SK-N-SH (cell line): ENCODE measurements around the gene MYOM3. TPM values are rescaled to one million over a fixed set of nuclear protein-coding genes. Genes with fewer than 3 reads are reported as not detected.

ENCODE experiments used
- CTCF ChIA-PET: fragments of 300-600, 350-600 bp; formaldehyde crosslinking; extraction: SDS; loops from one replicate; lab custom pipeline; 2021; lab: Yijun Ruan, JAX
- POLR2A ChIA-PET: fragments of 350-600 bp; sonication (Branson Sonifier 250); formaldehyde crosslinking; extraction: SDS; loops from one replicate; lab custom pipeline; 2020; ENCODE audit warnings: antibody characterized with exemption, inconsistent platforms; lab: Yijun Ruan, JAX
- DNase-seq: peaks from one replicate; pipeline ENCODE4 v3.0.0; 2012
- H2AFZ ChIP-seq: fragments of 200-600 bp; sonication (generic); 2 replicates; pipeline ENCODE4 v1.8.1; 2016; ENCODE audit warnings: antibody characterized with exemption, mild to moderate bottlenecking, low read depth
- H3F3A ChIP-seq: fragments of 200-600 bp; sonication (generic); replicated peaks from 2 replicates; pipeline ENCODE3; 2016; ENCODE audit warnings: antibody characterized with exemption, mild to moderate bottlenecking; ENCODE audit not compliant: insufficient read depth
- H3K27ac ChIP-seq, 2 experiments: fragments of 200-500 bp in 1 of 2; fragments of 200-600 bp in 1 of 2; sonication (Bioruptor generic) in 1 of 2; sonication (generic), shearing (Covaris generic) in 1 of 2; 2 replicates each; pipeline versions ENCODE4 v1.5.1 to v1.6.1; 2014 to 2016; ENCODE audit warnings: low read depth in 2 of 2, inconsistent platforms in 1 of 2, low read length in 1 of 2, mild to moderate bottlenecking in 1 of 2, mixed read lengths in 1 of 2
- H3K27me3 ChIP-seq: fragments of 200-600 bp; sonication (generic), shearing (Covaris generic); 2 replicates; pipeline ENCODE4 v1.6.1; 2016; ENCODE audit warnings: mixed run types; ENCODE audit not compliant: insufficient read depth
- H3K36me3 ChIP-seq, 2 experiments: fragments of 200-500 bp in 1 of 2; fragments of 200-600 bp in 1 of 2; sonication (Bioruptor generic) in 1 of 2; sonication (generic) in 1 of 2; replicated peaks in 1 of 2; 2 replicates each; pipeline versions ENCODE3 to v1.5.1; 2014 to 2016; ENCODE audit warnings: low read length in 1 of 2, mild to moderate bottlenecking in 1 of 2; ENCODE audit not compliant: insufficient read depth in 2 of 2, control insufficient read depth in 1 of 2
- H3K4me1 ChIP-seq, 2 experiments: fragments of 200-500 bp in 1 of 2; fragments of 200-600 bp in 1 of 2; sonication (Bioruptor generic) in 1 of 2; sonication (generic), shearing (Covaris generic) in 1 of 2; 2 replicates each; pipeline versions ENCODE4 v1.5.1 to v1.6.1; 2014 to 2016; ENCODE audit warnings: low read depth in 1 of 2, low read length in 1 of 2, mixed run types in 1 of 2; ENCODE audit not compliant: insufficient read depth in 2 of 2, control insufficient read depth in 1 of 2
- H3K4me2 ChIP-seq: fragments of 200-600 bp; sonication (generic), shearing (Covaris generic); 2 replicates; pipeline ENCODE4 v1.6.1; 2017; ENCODE audit warnings: mixed run types
- H3K4me3 ChIP-seq, 2 experiments: fragments of 200-500 bp in 1 of 2; fragments of 200-600 bp in 1 of 2; sonication (Bioruptor generic) in 1 of 2; sonication (generic), shearing (Covaris generic) in 1 of 2; 2 replicates each; pipeline versions ENCODE4 v1.5.1 to v1.8.1; 2014 to 2016; ENCODE audit warnings: low read depth in 2 of 2, inconsistent platforms in 1 of 2, low read length in 1 of 2, mild to moderate bottlenecking in 1 of 2, mixed read lengths in 1 of 2, moderate library complexity in 1 of 2
- H3K79me2 ChIP-seq: fragments of 200-600 bp; sonication (generic); 2 replicates; pipeline ENCODE4 v1.8.1; 2017; ENCODE audit warnings: mild to moderate bottlenecking; ENCODE audit not compliant: insufficient read depth
- H3K9ac ChIP-seq: fragments of 200-600 bp; sonication (generic); 2 replicates; pipeline ENCODE4 v1.6.1; 2017; ENCODE audit warnings: mixed run types
- H3K9me2 ChIP-seq: fragments of 200-600 bp; sonication (generic); 2 replicates; pipeline ENCODE4 v1.6.1; 2017; ENCODE audit warnings: mixed run types
- H3K9me3 ChIP-seq: fragments of 200-600 bp; sonication (generic); 2 replicates; pipeline ENCODE4 v1.6.1; 2017; ENCODE audit warnings: mixed run types, mild to moderate bottlenecking, moderate library complexity
- H4K20me1 ChIP-seq: fragments of 200-600 bp; sonication (generic); 2 replicates; pipeline ENCODE4 v1.6.1; 2017; ENCODE audit warnings: mild to moderate bottlenecking, mixed run types; ENCODE audit not compliant: insufficient read depth
- ELF1 ChIP-seq: IDR thresholded peaks from 2 replicates; pipeline ENCODE4 v1.4.0; 2012
- EP300 ChIP-seq, 2 experiments: IDR thresholded peaks; 2 replicates each; pipeline versions ENCODE4 v1.4.0 to v1.6.1; 2012; ENCODE audit warnings: borderline replicate concordance in 1 of 2, low read depth in 1 of 2, low read length in 1 of 2
- FOSL2 ChIP-seq: IDR thresholded peaks from 2 replicates; pipeline ENCODE4 v1.4.0; 2012; ENCODE audit warnings: low read depth, mild to moderate bottlenecking, moderate library complexity, borderline replicate concordance
- FOXJ3 ChIP-seq: sonication (generic); formaldehyde crosslinking; IDR thresholded peaks from 2 replicates; pipeline ENCODE4 v1.5.1; 2020; ENCODE audit warnings: mild to moderate bottlenecking, missing genetic modification reagents
- FOXM1 ChIP-seq: IDR thresholded peaks from 2 replicates; pipeline ENCODE4 v1.4.0; 2012; ENCODE audit warnings: low read depth, mild to moderate bottlenecking
- JUND ChIP-seq: IDR thresholded peaks from 2 replicates; pipeline ENCODE4 v1.4.0; 2012
- MEF2A ChIP-seq: IDR thresholded peaks from 2 replicates; pipeline ENCODE4 v1.4.0; 2012; ENCODE audit warnings: low read depth, borderline replicate concordance
- MXI1 ChIP-seq: IDR thresholded peaks from 2 replicates; pipeline ENCODE4 v1.6.1; 2012; ENCODE audit warnings: mild to moderate bottlenecking, low read depth, low read length, improper control_type of control experiment
- NFIC ChIP-seq: IDR thresholded peaks from 2 replicates; pipeline ENCODE4 v1.4.0; 2012; ENCODE audit warnings: borderline replicate concordance
- NRF1 ChIP-seq: IDR thresholded peaks from 2 replicates; pipeline ENCODE4 v1.6.1; 2012; ENCODE audit warnings: low read depth, mild to moderate bottlenecking, low read length
- POLR2AphosphoS5 ChIP-seq: IDR thresholded peaks from 2 replicates; pipeline ENCODE4 v1.6.1; 2012; ENCODE audit warnings: low read depth, low read length
- RFX5 ChIP-seq: IDR thresholded peaks from 2 replicates; pipeline ENCODE4 v1.6.1; 2012; ENCODE audit warnings: mild to moderate bottlenecking, improper control_type of control experiment, low read length
- SMC3 ChIP-seq: IDR thresholded peaks from 2 replicates; pipeline ENCODE4 v1.6.1; 2012; ENCODE audit warnings: low read depth, low read length, improper control_type of control experiment
- TAF1 ChIP-seq: IDR thresholded peaks from 2 replicates; pipeline ENCODE4 v1.6.1; 2012; ENCODE audit warnings: low read depth, mild to moderate bottlenecking, low read length, moderate library complexity, borderline replicate concordance
- TCF12 ChIP-seq: IDR thresholded peaks from 2 replicates; pipeline ENCODE4 v1.4.0; 2012
- YY1 ChIP-seq: IDR thresholded peaks from 2 replicates; pipeline ENCODE4 v1.4.0; 2012; ENCODE audit warnings: low read depth, mild to moderate bottlenecking
- WGBS: methylation state at CpG from one replicate; pipeline ENCODE4 v1.1.6; 2017; ENCODE audit warnings: low lambda C conversion rate; 5-methylcytosine and 5-hydroxymethylcytosine counted together
- polyA plus RNA-seq, 3 experiments: library from polyadenylated mRNA; depleted of rRNA; stranded (reverse); fragments of >200 nt; gene quantifications; 2 replicates each; pipeline ENCODE4 v1.2.3, GENCODE V29; 2012
- TF ChIP-seq, protein P1 (sequence below): IDR thresholded peaks from 2 replicates; pipeline ENCODE4 v1.4.0; 2012; ENCODE audit warnings: low read depth, borderline replicate concordance
- TF ChIP-seq, protein P2 (sequence below): IDR thresholded peaks from 2 replicates; pipeline ENCODE4 v1.4.0; 2012; ENCODE audit warnings: low read depth
- TF ChIP-seq, protein P3 (sequence below): fragments of 150-350 bp; IDR thresholded peaks from 2 replicates; pipeline ENCODE4 v1.6.1; 2017; ENCODE audit warnings: antibody characterized with exemption, low read length, low read depth, borderline replicate concordance
- TF ChIP-seq, protein P4 (sequence below): fragments of 150-350 bp; IDR thresholded peaks from 2 replicates; pipeline ENCODE4 v1.6.1; 2016; ENCODE audit warnings: mild to moderate bottlenecking, low read depth, low read length
- TF ChIP-seq, protein P5 (sequence below): fragments of 200-600 bp; sonication (generic); IDR thresholded peaks from 2 replicates; pipeline ENCODE4 v1.6.1; 2017; ENCODE audit warnings: antibody characterized with exemption, mild to moderate bottlenecking, moderate library complexity
- TF ChIP-seq, protein P6 (sequence below): IDR thresholded peaks from 2 replicates; pipeline ENCODE4 v1.4.0; 2012; ENCODE audit warnings: low read depth, borderline replicate concordance

The MYOM3 gene
- polyA plus RNA-seq, 1 of the 3 experiments (the other 2 are of a cell fraction), result 0.02 TPM

DNA sequence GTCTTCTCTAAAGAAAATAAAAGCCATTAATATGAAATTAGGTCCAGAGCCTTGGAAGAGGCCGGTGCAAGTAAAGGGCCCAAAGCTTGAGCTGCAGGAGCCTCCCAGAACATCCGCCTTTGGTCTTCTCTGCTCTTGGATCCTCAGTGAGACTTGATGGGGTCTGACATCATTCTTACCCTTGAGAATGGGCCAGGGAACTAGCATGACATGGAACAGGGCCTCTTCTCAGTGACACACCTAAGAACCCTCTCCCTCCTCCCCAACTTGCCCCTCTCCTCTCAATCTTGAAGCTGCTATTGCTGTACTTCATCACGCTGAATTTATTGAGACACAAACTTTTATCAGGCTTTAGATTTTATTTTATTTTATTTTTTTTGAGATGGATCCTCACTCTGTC, 91.5 kb downstream of the MYOM3 start:
- Histone ChIP-seq H3K9me3 (no peaks in the 10 kb centered on the region), H4K20me1 (no peaks in the 10 kb centered on the region), H3K4me3 (no peak overlapping the region), H3K9me2 (no peaks in the 10 kb centered on the region), H3F3A (peaks cover 32% of the 10 kb centered on the region), H3K9ac (peak overlapping the region; percentile 36; the same call in 1 of the 2 replicates), H3K79me2 (peaks cover 3% of the 10 kb centered on the region; the same call in 1 of the 2 replicates), H3K27ac (peak overlapping the region in 1 of 2 experiments; percentile 99; a peak in 2 of 4 replicates), H3K27me3 (no peaks in the 10 kb centered on the region), H3K36me3 (no peaks in the 10 kb centered on the region), H2AFZ (0 out of 2 replicates have a peak overlapping the region, but pooled peaks have one; percentile 43), H3K4me1 (peaks cover 12 to 45% of the 10 kb centered on the region in 2 experiments; a peak in 3 of 4 replicates), H3K4me2 (peak overlapping the region; percentile 46; the same call in 1 of the 2 replicates)
- ChIA-PET CTCF (interaction anchor here (0.7 kb wide), 1 partner anchor 1815 kb away, joined by 3 read pairs; no protein-coding TSS in a partner anchor), POLR2A (no interaction called here)
- DNase-seq, result no peak
- WGBS, result 90% methylated on average over 2 of the region's 3 CpGs
- TF ChIP-seq FOSL2, result no peak
- no peak for TF ChIP-seq JUND
- TF ChIP-seq NFIC, result no peak
- no peak for TF ChIP-seq RFX5
- TF ChIP-seq, protein P1, sequence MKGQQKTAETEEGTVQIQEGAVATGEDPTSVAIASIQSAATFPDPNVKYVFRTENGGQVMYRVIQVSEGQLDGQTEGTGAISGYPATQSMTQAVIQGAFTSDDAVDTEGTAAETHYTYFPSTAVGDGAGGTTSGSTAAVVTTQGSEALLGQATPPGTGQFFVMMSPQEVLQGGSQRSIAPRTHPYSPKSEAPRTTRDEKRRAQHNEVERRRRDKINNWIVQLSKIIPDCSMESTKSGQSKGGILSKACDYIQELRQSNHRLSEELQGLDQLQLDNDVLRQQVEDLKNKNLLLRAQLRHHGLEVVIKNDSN, result no peak
- TF ChIP-seq, protein P2, sequence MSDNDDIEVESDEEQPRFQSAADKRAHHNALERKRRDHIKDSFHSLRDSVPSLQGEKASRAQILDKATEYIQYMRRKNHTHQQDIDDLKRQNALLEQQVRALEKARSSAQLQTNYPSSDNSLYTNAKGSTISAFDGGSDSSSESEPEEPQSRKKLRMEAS, result no peak
- TF ChIP-seq SMC3, result no peak
- TF ChIP-seq TAF1, result no peak
- TF ChIP-seq NRF1, result no peak
- no peak for TF ChIP-seq MXI1
- TF ChIP-seq FOXM1, result no peak
- no peak for TF ChIP-seq YY1
- no peak for TF ChIP-seq FOXJ3 (CRISPR knock-in tag)
- no peak for TF ChIP-seq POLR2AphosphoS5
- no peak for TF ChIP-seq MEF2A

DNA sequence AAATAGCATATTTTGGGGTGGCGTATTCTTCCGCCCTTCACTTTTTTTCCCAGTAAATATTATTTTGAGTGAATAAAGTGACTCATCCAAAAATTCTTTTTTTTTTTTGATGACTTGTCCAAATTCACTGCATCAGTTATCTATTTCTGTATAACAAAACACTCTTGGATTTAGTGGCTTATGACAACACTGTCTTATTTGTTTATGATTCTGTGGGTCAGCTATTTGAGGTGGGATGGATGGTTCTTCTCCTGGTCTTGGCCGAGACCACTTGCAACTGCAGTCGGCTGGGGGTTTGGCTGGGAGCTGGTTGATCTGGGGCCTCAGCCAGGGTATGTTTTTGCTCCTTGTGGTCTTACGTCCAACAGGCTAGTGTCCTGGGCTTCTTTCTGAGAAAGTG, 91.9 kb downstream of the MYOM3 start:
- Histone ChIP-seq H4K20me1 (no peaks in the 10 kb centered on the region), H3K36me3 (no peaks in the 10 kb centered on the region), H3K4me3 (no peak overlapping the region), H3K79me2 (peaks cover 3% of the 10 kb centered on the region; the same call in 1 of the 2 replicates), H3K27me3 (no peaks in the 10 kb centered on the region), H3K4me2 (peak overlapping the region; percentile 46), H3K9me2 (no peaks in the 10 kb centered on the region), H3K27ac (peak overlapping the region; percentile 23 to 99; a peak in 3 of 4 replicates), H2AFZ (0 out of 2 replicates have a peak overlapping the region, but pooled peaks have one; percentile 43), H3K4me1 (peaks cover 12 to 49% of the 10 kb centered on the region in 2 experiments; a peak in 3 of 4 replicates), H3K9ac (peak overlapping the region; percentile 73; the same call in 1 of the 2 replicates), H3K9me3 (no peaks in the 10 kb centered on the region), H3F3A (peaks cover 32% of the 10 kb centered on the region)
- no peak for DNase-seq
- 83% methylated on average over 5 of the region's 5 CpGs for WGBS
- TF ChIP-seq, protein P3, sequence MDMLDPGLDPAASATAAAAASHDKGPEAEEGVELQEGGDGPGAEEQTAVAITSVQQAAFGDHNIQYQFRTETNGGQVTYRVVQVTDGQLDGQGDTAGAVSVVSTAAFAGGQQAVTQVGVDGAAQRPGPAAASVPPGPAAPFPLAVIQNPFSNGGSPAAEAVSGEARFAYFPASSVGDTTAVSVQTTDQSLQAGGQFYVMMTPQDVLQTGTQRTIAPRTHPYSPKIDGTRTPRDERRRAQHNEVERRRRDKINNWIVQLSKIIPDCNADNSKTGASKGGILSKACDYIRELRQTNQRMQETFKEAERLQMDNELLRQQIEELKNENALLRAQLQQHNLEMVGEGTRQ, result no peak
- TF ChIP-seq, protein P4, sequence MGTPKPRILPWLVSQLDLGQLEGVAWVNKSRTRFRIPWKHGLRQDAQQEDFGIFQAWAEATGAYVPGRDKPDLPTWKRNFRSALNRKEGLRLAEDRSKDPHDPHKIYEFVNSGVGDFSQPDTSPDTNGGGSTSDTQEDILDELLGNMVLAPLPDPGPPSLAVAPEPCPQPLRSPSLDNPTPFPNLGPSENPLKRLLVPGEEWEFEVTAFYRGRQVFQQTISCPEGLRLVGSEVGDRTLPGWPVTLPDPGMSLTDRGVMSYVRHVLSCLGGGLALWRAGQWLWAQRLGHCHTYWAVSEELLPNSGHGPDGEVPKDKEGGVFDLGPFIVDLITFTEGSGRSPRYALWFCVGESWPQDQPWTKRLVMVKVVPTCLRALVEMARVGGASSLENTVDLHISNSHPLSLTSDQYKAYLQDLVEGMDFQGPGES, result no peak
- TF ChIP-seq, protein P5, sequence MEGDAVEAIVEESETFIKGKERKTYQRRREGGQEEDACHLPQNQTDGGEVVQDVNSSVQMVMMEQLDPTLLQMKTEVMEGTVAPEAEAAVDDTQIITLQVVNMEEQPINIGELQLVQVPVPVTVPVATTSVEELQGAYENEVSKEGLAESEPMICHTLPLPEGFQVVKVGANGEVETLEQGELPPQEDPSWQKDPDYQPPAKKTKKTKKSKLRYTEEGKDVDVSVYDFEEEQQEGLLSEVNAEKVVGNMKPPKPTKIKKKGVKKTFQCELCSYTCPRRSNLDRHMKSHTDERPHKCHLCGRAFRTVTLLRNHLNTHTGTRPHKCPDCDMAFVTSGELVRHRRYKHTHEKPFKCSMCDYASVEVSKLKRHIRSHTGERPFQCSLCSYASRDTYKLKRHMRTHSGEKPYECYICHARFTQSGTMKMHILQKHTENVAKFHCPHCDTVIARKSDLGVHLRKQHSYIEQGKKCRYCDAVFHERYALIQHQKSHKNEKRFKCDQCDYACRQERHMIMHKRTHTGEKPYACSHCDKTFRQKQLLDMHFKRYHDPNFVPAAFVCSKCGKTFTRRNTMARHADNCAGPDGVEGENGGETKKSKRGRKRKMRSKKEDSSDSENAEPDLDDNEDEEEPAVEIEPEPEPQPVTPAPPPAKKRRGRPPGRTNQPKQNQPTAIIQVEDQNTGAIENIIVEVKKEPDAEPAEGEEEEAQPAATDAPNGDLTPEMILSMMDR, result no peak
- TF ChIP-seq JUND (no peak), TAF1 (no peak), ELF1 (no peak), POLR2AphosphoS5 (no peak), EP300 (IDR thresholded peaks at IDR 0.05; ENCODE audit: borderline replicate concordance in 1 of 2, low read depth in 1 of 2, low read length in 1 of 2) (no peak), RFX5 (no peak), TCF12 (no peak)
- TF ChIP-seq, protein P6, sequence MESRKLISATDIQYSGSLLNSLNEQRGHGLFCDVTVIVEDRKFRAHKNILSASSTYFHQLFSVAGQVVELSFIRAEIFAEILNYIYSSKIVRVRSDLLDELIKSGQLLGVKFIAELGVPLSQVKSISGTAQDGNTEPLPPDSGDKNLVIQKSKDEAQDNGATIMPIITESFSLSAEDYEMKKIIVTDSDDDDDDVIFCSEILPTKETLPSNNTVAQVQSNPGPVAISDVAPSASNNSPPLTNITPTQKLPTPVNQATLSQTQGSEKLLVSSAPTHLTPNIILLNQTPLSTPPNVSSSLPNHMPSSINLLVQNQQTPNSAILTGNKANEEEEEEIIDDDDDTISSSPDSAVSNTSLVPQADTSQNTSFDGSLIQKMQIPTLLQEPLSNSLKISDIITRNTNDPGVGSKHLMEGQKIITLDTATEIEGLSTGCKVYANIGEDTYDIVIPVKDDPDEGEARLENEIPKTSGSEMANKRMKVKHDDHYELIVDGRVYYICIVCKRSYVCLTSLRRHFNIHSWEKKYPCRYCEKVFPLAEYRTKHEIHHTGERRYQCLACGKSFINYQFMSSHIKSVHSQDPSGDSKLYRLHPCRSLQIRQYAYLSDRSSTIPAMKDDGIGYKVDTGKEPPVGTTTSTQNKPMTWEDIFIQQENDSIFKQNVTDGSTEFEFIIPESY, result no peak
- CTCF ChIA-PET, result no interaction called here
- POLR2A ChIA-PET, result no interaction called here
